GM18873 (cell line): ENCODE measurements around the gene IFNK.

Experiments used
- ATAC-seq: cut with Tn5 transposase; IDR thresholded peaks from one replicate; pipeline ENCODE4 v1.9.1; 2021; ENCODE audit warnings: mild to moderate bottlenecking, moderate library complexity, moderate number of reproducible peaks; ENCODE audit not compliant: unreplicated experiment, low FRiP score

The IFNK gene

GRCh38 chr9:27536168-27536567, 12.1 kb downstream of the IFNK start:
- no peak for ATAC-seq

DNA sequence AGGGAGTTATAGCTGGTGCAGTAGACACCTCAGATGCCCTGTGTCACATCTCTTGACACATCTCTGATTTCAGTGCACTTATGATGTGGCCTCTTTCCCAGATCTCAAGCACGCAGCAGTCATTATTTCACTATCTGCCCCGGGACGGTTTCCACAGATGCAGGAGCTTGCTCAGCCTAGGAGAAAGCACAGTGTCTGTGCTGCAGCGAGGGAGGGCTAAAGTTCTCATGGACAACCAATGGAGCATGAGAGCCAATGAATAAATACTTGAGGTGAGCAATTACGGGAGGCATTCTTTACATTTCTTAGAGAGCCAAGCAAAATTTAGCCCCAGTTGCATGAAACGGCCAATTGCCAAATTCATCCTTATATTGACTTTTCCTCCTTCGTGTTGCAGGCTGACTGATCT, 12.9 kb downstream of the IFNK start:
- ATAC-seq: no peak

- ATAC-seq: no peak
These were observed 13.7 kb downstream of the IFNK start for GRCh38 chr9:27537756-27538155.

- ATAC-seq: peak; percentile 44
These were observed 14.6 kb downstream of the IFNK start for GRCh38 chr9:27538647-27539046.

DNA sequence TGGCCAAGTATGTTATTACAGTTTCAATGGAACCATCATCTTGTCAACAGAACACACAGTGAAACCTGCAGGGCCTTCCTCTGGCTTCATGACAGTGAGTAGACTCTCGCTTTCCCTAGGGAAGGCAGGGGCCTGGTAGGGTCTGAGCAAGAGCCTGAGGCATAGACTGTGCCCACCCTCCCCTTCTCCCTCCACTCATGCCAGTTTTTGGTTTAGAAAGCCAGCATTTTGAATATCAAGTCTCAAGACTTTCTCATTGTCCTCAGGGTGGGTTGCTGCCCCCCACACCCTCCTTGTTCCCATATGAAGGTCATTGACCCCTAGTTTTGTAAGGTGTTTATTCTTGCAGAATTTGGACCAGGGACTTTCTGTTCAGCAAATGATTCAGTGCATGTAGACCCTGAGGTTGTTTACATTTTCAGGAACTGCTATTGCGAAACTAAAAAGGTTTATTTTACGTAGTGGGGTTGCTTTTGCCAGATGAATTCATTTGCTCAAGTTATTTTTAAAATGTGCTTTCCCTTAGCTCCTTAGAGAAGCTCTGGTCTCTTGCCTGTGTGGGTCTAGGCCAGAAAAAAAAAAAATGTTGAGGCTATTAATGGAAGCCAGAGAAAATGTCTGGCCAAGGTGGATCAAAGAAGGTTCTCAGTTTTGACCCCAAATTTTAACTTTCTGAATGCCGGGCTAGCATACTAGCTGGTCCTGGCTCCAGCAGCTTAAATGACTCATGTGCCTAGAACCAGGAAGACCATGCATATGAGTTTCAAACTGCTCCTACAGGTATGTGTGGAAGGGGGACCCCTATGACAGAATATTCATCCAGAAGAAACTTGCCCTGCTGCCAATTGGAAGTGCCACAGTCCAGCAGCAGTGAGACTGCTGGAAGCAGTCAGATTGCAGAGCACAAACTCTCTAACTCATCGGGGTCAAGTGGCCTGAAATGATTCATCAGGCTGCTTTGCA, 15.7 kb downstream of the IFNK start:
- peak; percentile 41 for ATAC-seq

DNA sequence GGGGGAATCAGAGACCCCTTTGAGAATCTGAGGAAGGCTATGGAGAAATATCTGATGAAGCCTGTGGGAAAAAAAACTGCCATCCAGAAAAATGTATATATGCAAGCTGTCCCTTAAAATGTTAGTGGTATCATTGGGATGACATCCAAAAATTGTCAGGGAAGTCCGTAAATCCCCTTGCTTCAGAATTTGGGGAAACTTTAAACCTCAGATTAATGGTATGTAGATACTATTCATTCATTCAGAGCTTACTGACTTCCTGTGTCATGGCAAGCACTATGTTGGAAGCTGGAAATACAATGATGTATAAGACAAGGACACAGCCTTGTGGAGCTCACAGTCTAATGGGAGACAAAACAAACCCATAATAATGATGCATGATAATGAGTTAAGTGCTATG, 16.4 kb downstream of the IFNK start:
- ATAC-seq: no peak

DNA sequence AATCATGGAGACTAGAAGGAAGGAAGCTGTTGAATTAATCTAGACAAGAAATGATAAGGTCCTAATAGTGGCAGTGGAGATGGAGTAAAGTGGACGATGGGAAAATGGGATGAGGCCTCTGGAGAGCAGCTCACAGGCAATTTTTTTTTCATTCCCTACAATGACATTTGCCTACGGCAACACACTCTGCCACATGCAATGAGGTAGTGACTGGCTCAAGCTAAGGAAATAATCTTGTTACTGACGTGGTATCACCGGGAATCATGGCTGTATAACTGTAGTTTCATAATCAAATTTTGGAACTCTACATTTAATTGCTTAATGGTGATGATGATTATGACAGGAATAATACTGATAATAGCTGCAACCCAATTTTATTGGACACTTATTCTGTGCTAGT, 17.6 kb downstream of the IFNK start:
- no peak for ATAC-seq

- ATAC-seq: no peak
These were observed 18.4 kb downstream of the IFNK start for GRCh38 chr9:27542508-27542907.

DNA sequence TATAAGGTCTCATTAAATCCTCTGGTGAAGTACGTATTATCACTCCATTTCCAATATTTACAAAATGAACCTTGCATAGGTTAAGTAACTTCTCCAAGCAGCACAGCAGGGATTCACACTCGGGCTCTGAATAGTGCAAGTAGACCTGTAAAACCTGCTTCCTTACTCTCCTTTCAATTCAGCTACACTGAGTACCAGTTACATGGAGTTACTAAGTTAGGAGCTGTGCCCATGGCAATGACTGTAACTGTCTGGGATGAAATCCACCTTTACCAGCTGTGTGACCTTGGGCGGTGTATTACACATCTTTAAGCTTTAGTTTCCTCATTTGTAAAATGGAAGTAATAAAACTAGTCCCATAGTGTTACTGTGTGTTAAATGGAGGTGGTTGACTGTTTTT, 21.4 kb downstream of the IFNK start:
- no peak for ATAC-seq

DNA sequence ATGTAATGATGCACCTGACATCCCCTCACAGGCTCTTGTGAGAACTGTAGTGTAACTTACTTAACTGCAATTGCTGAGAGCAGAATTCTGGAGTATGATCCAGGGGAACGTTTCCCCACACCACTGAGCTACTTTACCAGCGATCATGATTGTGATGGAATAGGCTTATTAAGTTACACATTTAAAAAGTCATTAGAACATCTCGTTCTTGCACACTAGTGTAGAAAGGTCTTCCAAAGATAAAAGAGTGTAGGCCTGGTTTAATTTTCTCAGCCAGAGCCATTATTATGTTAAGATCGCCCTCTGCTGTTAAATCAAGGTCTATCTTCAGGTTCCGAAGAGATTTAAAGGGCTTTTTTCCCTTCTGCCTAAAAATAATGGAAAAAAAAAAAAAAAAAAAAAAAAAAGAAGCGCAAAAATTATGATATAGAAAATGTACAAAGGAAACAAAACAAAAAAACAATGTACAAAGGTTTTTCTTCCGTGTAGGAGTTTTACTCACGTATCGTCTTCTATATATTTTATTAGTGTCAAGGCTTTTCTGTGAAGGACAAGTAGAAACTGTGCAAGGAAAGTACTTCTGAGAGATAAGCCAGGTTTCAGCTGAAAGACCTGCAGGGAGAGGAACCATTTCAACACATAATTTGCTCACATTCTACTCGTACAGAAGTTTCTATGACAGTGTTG, 24.1 kb downstream of the IFNK start:
- no peak for ATAC-seq

DNA sequence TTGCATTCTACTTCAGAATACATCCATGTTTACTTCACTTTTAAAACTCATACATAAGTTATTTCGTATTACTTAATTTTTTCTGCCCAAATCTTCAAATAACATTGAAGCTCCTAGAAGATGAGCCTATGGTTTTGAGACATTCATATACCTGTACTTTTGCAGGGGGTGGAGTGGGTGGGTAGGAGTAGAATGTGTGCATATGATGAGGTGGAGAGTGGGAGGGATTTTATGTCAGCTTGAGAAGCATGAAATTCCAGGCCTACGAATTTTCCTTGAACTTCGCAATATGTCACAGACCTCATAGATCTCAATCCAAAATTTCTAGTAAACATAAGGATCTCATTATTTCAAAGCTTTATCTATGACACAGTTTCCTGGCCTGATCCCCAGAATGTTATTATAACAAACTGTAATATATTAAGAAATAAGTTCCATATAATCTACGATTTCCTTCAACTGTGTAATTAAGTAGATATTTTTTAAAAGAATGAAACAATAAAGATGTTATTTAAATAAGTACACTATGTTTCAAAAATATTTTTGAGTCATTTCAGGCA, 25.2 kb downstream of the IFNK start:
- no peak for ATAC-seq

DNA sequence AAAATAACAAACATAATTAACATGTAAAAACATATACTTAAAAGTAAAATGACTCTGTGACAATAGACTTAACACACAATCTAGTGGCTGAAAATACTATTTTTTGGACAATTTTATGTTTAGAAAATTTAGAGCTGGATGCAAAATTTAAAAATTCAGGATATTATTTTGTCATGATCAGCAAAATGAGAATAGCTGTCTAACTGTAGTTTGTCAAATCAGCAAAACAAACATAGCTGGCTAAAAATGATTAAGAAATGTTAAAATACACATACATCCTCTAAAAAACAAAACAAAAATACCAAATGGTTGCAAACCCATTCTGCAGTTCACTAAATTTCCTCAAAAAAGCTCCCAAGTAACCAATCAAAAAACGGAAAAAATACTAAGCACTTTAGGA, 30.6 kb downstream of the IFNK start:
- ATAC-seq: no peak

DNA sequence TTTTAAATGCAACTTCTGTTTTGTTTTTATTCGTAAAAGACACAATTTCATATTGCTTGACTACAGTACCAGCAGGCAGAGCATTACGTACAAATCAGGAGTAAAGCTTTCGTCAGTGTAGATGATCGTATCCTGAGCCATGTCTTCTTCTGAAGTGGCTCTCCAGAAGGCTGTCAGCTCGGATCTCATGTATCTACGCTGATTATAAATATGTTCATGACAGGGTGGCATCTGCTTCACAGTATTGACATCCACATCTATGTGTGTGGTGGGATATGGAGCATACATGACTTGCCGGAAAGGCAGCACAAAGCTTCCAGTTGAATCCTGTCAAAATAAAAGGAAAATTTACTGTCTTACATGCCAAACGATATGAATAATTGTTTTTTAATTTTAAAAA, 32.4 kb downstream of the IFNK start:
- ATAC-seq: no peak

- no peak for ATAC-seq
These were observed 34.2 kb downstream of the IFNK start for GRCh38 chr9:27558307-27558706.

- ATAC-seq: no peak
These were observed 36.4 kb downstream of the IFNK start for GRCh38 chr9:27560457-27560856.

GRCh38 chr9:27561685-27562084, 37.6 kb downstream of the IFNK start:
- peak; percentile 63 for ATAC-seq

GRCh38 chr9:27563738-27564430, 39.8 kb downstream of the IFNK start:
- ATAC-seq: no peak

DNA sequence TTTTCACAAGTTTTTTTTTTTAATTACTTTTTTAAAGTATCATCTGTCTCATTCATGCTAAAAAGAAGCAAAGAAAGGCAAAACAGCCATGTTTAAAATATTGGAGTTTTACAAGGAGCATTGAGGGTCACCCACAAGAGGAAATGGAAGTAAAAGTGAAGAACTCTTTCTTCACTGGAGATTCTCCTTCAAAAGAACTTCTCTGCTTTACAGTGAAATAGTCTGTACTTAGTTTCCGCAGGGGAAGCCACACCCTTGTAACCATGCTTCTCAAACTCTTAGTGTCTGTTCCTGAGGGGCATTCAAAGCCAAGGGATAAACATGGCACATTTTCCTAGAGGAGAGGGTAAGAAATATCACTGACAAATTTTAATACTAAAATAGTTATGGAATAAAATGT, 40.6 kb downstream of the IFNK start:
- no peak for ATAC-seq

DNA sequence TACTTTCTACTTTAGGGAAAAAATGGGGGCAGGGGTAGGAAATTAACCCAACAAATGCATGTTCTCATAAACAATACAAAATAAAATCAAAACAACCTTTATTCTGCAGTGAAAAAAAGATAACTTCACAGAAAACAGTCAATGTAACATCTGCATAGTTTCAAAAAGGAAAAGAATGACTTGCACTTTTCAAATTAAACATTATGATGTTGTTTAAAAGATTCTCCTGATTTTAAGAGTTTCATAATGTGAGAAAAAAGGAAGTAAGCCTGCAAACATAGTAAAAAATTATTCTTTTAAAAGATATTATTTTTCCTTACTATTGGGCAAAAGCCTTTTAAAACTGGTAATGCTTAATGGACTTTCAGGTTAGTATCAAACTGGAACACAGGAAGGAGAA, 41.6 kb downstream of the IFNK start:
- ATAC-seq: no peak

DNA sequence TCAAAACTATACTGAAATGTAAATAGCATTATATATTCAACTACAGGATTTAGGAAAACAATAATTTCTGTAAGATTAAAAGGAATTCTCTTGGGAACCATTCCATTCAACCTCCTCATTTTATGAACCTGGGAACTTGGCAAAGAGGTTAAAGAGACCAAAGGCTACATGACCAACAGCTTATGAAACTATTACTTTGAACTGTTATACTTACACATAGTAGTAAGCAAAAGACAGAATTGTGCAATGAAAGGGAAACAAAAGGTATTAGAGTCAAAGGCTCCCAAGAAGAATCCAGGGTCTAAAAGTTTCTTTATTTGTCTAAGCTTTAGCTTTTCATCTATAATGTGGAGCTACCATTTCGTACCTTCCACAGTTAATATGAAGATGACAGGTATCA, 42.0 kb downstream of the IFNK start:
- no peak for ATAC-seq

- ATAC-seq: no peak
These were observed 45.3 kb downstream of the IFNK start for GRCh38 chr9:27569406-27569805.
